Measurements from ENCODE around the gene POFUT2.

Gene POFUT2

DNA sequence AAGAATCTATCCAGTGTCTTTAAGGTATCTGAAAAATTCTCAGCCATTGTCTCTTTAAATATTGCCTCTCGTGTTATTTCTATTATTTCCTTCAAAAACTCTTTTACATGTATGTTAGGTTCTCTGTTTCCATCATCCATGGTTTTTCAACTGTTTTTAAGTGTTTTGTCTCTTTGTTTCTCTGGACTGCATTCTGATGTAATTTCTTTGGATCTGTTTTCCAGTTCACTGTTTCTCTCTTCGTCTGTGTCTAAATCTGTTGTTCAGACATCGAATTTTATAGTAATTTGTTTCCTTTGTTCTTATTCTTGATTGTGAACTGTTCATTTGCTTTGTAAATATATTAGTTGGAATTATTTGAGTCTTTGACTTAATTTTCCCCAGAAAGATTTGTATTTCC, 44.1 kb downstream of the POFUT2 start:
- Histone ChIP-seq H3K4me3 (replicated peaks; ENCODE audit: insufficient read depth, low read length) (no peak overlapping the region), H3K27me3 (ENCODE audit: insufficient read depth, poor library complexity, severe bottlenecking) (no peaks in the 10 kb centered on the region), H3K27ac (replicated peaks) (no peak overlapping the region)
- no peak for TF ChIP-seq SPI1 (IDR thresholded peaks at IDR 0.05; ENCODE audit: borderline replicate concordance, low read depth)
- TF ChIP-seq, protein P1, sequence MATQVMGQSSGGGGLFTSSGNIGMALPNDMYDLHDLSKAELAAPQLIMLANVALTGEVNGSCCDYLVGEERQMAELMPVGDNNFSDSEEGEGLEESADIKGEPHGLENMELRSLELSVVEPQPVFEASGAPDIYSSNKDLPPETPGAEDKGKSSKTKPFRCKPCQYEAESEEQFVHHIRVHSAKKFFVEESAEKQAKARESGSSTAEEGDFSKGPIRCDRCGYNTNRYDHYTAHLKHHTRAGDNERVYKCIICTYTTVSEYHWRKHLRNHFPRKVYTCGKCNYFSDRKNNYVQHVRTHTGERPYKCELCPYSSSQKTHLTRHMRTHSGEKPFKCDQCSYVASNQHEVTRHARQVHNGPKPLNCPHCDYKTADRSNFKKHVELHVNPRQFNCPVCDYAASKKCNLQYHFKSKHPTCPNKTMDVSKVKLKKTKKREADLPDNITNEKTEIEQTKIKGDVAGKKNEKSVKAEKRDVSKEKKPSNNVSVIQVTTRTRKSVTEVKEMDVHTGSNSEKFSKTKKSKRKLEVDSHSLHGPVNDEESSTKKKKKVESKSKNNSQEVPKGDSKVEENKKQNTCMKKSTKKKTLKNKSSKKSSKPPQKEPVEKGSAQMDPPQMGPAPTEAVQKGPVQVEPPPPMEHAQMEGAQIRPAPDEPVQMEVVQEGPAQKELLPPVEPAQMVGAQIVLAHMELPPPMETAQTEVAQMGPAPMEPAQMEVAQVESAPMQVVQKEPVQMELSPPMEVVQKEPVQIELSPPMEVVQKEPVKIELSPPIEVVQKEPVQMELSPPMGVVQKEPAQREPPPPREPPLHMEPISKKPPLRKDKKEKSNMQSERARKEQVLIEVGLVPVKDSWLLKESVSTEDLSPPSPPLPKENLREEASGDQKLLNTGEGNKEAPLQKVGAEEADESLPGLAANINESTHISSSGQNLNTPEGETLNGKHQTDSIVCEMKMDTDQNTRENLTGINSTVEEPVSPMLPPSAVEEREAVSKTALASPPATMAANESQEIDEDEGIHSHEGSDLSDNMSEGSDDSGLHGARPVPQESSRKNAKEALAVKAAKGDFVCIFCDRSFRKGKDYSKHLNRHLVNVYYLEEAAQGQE (IDR thresholded peaks at IDR 0.05; ENCODE audit: insufficient replicate concordance, low read depth): no peak
- TF ChIP-seq, protein P2, sequence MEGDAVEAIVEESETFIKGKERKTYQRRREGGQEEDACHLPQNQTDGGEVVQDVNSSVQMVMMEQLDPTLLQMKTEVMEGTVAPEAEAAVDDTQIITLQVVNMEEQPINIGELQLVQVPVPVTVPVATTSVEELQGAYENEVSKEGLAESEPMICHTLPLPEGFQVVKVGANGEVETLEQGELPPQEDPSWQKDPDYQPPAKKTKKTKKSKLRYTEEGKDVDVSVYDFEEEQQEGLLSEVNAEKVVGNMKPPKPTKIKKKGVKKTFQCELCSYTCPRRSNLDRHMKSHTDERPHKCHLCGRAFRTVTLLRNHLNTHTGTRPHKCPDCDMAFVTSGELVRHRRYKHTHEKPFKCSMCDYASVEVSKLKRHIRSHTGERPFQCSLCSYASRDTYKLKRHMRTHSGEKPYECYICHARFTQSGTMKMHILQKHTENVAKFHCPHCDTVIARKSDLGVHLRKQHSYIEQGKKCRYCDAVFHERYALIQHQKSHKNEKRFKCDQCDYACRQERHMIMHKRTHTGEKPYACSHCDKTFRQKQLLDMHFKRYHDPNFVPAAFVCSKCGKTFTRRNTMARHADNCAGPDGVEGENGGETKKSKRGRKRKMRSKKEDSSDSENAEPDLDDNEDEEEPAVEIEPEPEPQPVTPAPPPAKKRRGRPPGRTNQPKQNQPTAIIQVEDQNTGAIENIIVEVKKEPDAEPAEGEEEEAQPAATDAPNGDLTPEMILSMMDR (IDR thresholded peaks at IDR 0.05; ENCODE audit: insufficient read depth, low read length): no peak
- TF ChIP-seq POLR2AphosphoS5 (IDR thresholded peaks at IDR 0.05; ENCODE audit: low read depth): no peak
- no peak for TF ChIP-seq GABPA (IDR thresholded peaks at IDR 0.05; ENCODE audit: low read depth)
- no peak for DNase-seq (ENCODE audit: low read depth in 1 of 2, low spot score in 1 of 2)

DNA sequence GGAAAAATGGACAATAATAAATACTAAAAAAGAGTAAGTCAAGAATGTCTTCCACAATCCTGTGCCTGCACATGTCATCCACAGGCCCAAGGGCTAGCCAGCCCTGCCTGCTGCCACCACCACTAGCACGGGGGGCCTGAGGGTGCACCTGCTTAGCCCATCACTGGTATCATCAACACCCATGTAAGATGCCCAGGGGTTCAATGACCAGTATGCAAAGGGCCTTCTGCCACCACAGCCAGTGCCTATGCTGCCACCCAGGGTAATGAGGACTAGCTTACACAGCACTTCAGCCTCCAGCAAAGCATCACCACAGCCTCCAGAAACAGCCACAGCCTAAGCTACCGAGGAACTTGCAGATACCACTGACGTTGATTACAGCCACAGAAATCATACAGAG, 46.3 kb downstream of the POFUT2 start:
- no peak overlapping the region for H3K4me3 ChIP-seq (replicated peaks; ENCODE audit: insufficient read depth, low read length)
- DNase-seq (ENCODE audit: low read depth in 1 of 2, low spot score in 1 of 2): no peak
- H3K27ac ChIP-seq (replicated peaks): no peak overlapping the region
- TF ChIP-seq SPI1 (IDR thresholded peaks at IDR 0.05; ENCODE audit: borderline replicate concordance, low read depth) (no peak), GABPA (IDR thresholded peaks at IDR 0.05; ENCODE audit: low read depth) (no peak), POLR2AphosphoS5 (IDR thresholded peaks at IDR 0.05; ENCODE audit: low read depth) (no peak)
- TF ChIP-seq, protein P2 (IDR thresholded peaks at IDR 0.05; ENCODE audit: insufficient read depth, low read length): no peak
- TF ChIP-seq, protein P1 (IDR thresholded peaks at IDR 0.05; ENCODE audit: insufficient replicate concordance, low read depth): no peak
- no peaks in the 10 kb centered on the region for H3K27me3 ChIP-seq (ENCODE audit: insufficient read depth, poor library complexity, severe bottlenecking)

- Histone ChIP-seq H3K4me3 (replicated peaks; ENCODE audit: insufficient read depth, low read length) (no peak overlapping the region), H3K27ac (replicated peaks) (no peak overlapping the region), H3K27me3 (ENCODE audit: insufficient read depth, poor library complexity, severe bottlenecking) (peaks cover 5% of the 10 kb centered on the region)
- DNase-seq (ENCODE audit: low read depth in 1 of 2, low spot score in 1 of 2): no peak
- TF ChIP-seq, protein P1 (IDR thresholded peaks at IDR 0.05; ENCODE audit: insufficient replicate concordance, low read depth): no peak
Measured at GRCh38 chr21:45237401-45237800, 50.3 kb downstream of the POFUT2 start.

DNA sequence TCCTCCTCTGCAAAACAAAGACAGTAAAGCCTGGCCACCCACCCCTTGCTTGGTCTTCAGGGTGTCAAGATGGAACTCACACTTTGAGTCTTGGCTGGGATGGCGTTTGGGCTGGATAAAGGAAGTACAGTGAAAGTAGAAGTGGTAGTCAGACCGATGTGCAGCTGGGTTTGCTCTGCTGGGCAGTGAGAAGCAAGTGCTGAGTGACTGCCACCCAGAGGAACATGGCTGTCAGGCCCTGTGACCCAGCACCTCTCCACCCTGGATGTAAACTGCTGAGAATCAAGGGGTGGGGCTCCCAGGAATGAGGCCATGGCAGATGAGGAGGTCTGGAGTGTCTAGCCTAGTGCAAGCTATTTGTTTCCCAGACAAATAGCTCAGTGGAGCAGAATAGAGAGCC, 51.2 kb downstream of the POFUT2 start:
- peak; percentile 8 to 48 for DNase-seq (ENCODE audit: low read depth in 1 of 2, low spot score in 1 of 2)

More for the DNA sequence above, 51.2 kb downstream of the POFUT2 start:
- TF ChIP-seq POLR2AphosphoS5 (IDR thresholded peaks at IDR 0.05; ENCODE audit: low read depth): no peak
- TF ChIP-seq, protein P2 (IDR thresholded peaks at IDR 0.05; ENCODE audit: insufficient read depth, low read length): peak; percentile 14
- Histone ChIP-seq H3K4me3 (replicated peaks; ENCODE audit: insufficient read depth, low read length) (no peak overlapping the region), H3K27ac (replicated peaks) (no peak overlapping the region), H3K27me3 (ENCODE audit: insufficient read depth, poor library complexity, severe bottlenecking) (peaks cover 5% of the 10 kb centered on the region)
